K562 (cell line): ENCODE results near the gene RNF41. TPM values are rescaled to one million over a fixed set of nuclear protein-coding genes. Genes with fewer than 3 reads are reported as not detected.

Experiments used
- CBX8 ChIP-seq: fragments of 200-600 bp; sonication (generic); IDR thresholded peaks from 2 replicates; pipeline ENCODE4 v1.6.1; 2012; ENCODE audit warnings: borderline replicate concordance, mixed run types, low read depth, mild to moderate bottlenecking, moderate library complexity, mixed read lengths, low read length, control low read depth, inconsistent platforms; ENCODE audit not compliant: poor library complexity, severe bottlenecking; ENCODE audit errors: extremely low read depth
- CREB5 ChIP-seq: fragments of 250-450 bp; sonication (Bioruptor Pico); IDR thresholded peaks from 2 replicates; pipeline ENCODE4 v1.5.0; 2020; ENCODE audit warnings: mild to moderate bottlenecking
- ETV1 ChIP-seq: fragments of 450-650 bp; conservative IDR thresholded peaks from 2 replicates; pipeline ENCODE4 v1.6.1; 2016; ENCODE audit warnings: missing genetic modification characterization, control low read depth, low read depth, missing compliant biosample characterization
- IFI16 ChIP-seq: fragments of 250-450 bp; sonication (Bioruptor Pico); IDR thresholded peaks from 2 replicates; pipeline ENCODE4 v2.1.2; 2022; ENCODE audit warnings: mild to moderate bottlenecking, inconsistent platforms
- IRF2 ChIP-seq: sonication (generic); formaldehyde crosslinking; IDR thresholded peaks from 2 replicates; pipeline ENCODE4 v1.8.1; 2022; ENCODE audit warnings: mild to moderate bottlenecking, missing genetic modification reagents
- MCM2 ChIP-seq: fragments of 450-650 bp; IDR thresholded peaks from 2 replicates; pipeline ENCODE4 v1.6.1; 2017; ENCODE audit warnings: low read depth, mild to moderate bottlenecking
- MED1 ChIP-seq: sonication (generic); formaldehyde crosslinking; IDR thresholded peaks from 2 replicates; pipeline ENCODE4 v1.8.1; 2023; ENCODE audit warnings: missing genetic modification reagents, borderline replicate concordance
- NFE2L1 ChIP-seq: fragments of 450-650 bp; IDR thresholded peaks from 2 replicates; pipeline ENCODE4 v1.6.1; 2016; ENCODE audit warnings: missing genetic modification characterization, low read depth, mild to moderate bottlenecking, missing compliant biosample characterization, moderate library complexity, borderline replicate concordance
- OTX1 ChIP-seq: fragments of 450-650 bp; formaldehyde crosslinking; IDR thresholded peaks from 2 replicates; pipeline ENCODE4 v1.4.0; 2022; ENCODE audit warnings: mild to moderate bottlenecking
- PTRF ChIP-seq: fragments of 450-650 bp; IDR thresholded peaks from 2 replicates; pipeline ENCODE4 v1.6.1; 2016; ENCODE audit warnings: mild to moderate bottlenecking, missing genetic modification characterization, missing compliant biosample characterization
- RBM22 ChIP-seq: fragments of 200-400 bp; formaldehyde crosslinking; IDR thresholded peaks from 2 replicates; pipeline ENCODE4 v1.6.1; 2018; ENCODE audit warnings: low read length, low read depth; ENCODE audit not compliant: poor library complexity, severe bottlenecking
- SAP30 ChIP-seq: fragments of 200-600 bp; sonication (generic); IDR thresholded peaks from 2 replicates; pipeline ENCODE4 v1.6.1; 2012; ENCODE audit warnings: borderline replicate concordance, low read depth, mild to moderate bottlenecking, moderate library complexity, low read length, control low read depth, inconsistent platforms; ENCODE audit not compliant: insufficient read depth, poor library complexity, severe bottlenecking
- SREBF1 ChIP-seq: fragments of 150-350 bp; IDR thresholded peaks from 2 replicates; pipeline ENCODE4 v1.6.1; 2014; ENCODE audit warnings: antibody characterized with exemption, low read depth, low read length, borderline replicate concordance
- TFAM ChIP-seq: fragments of 250-450 bp; sonication (Bioruptor Pico); conservative IDR thresholded peaks from 2 replicates; pipeline ENCODE4 v1.5.0; 2021; ENCODE audit warnings: mild to moderate bottlenecking, moderate library complexity
- TOE1 ChIP-seq, 2 experiments: fragments of 450-650 bp in 1 of 2; sonication (generic) in 1 of 2; formaldehyde crosslinking in 1 of 2; IDR thresholded peaks; 2 replicates each; pipeline versions ENCODE4 v1.7.1 to v1.8.0; 2016 to 2022; ENCODE audit warnings: borderline replicate concordance in 2 of 2, mild to moderate bottlenecking in 2 of 2, antibody characterized with exemption in 1 of 2, inconsistent platforms in 1 of 2, low read depth in 1 of 2, missing genetic modification reagents in 1 of 2, moderate library complexity in 1 of 2
- TSC22D4 ChIP-seq: fragments of 450-650 bp; IDR thresholded peaks from 2 replicates; pipeline ENCODE4 v1.6.1; 2016; ENCODE audit warnings: missing genetic modification characterization, missing biosample characterization, control low read depth
- U2AF2 ChIP-seq: fragments of 200-400 bp; formaldehyde crosslinking; optimal IDR thresholded peaks from 2 replicates; pipeline ENCODE3; 2017; ENCODE audit warnings: low read depth, mild to moderate bottlenecking, low read length
- WHSC1 ChIP-seq: IDR thresholded peaks from one replicate; pipeline ENCODE4 v1.6.1; 2012; ENCODE audit warnings: low read length, control low read depth, inconsistent platforms
- ZBTB7A ChIP-seq: IDR thresholded peaks from 2 replicates; pipeline ENCODE4 v1.6.1; 2011; ENCODE audit warnings: low read depth, mild to moderate bottlenecking, low read length, moderate library complexity, borderline replicate concordance; ENCODE audit not compliant: control insufficient read depth
- ZNF518B ChIP-seq: fragments of 250-450 bp; sonication (Bioruptor Pico); IDR thresholded peaks from 2 replicates; pipeline ENCODE4 v1.5.0; 2021; ENCODE audit warnings: mild to moderate bottlenecking, moderate library complexity
- ZNF589 ChIP-seq: fragments of 200-800 bp; sonication (Bioruptor generic); IDR thresholded peaks from 2 replicates; pipeline ENCODE4 v1.6.1; 2016; ENCODE audit warnings: low read depth, missing genetic modification characterization, missing compliant biosample characterization
- polyA plus RNA-seq, 8 experiments: library from polyadenylated mRNA; depleted of rRNA in 4 of 8; stranded (reverse) in 5 of 8; unstranded in 3 of 8; fragments of >200 nt; fragmentation: Nextera tagmentation in 2 of 8; fragmentation: Illumina TruSeq in 1 of 8; extraction: Ambion mirVana in 2 of 8; extraction: Trizol in 1 of 8; gene quantifications; 2 replicates each; pipeline versions ENCODE4 v1.2.1 to v1.2.3, GENCODE V29; 2011 to 2014; ENCODE audit warnings: inconsistent platforms in 1 of 8, missing spikeins in 1 of 8
- total RNA-seq, 7 experiments: library from RNA; depleted of rRNA in 6 of 7; stranded (reverse); fragments of >200 nt in 6 of 7; fragmentation: Illumina TruSeq in 2 of 7; extraction: Trizol in 2 of 7; gene quantifications; 2 replicates each; pipeline versions ENCODE4 v1.2.1 to v1.2.3, GENCODE V29; 2011 to 2021; ENCODE audit warnings: low replicate concordance in 1 of 7

The RNF41 gene
- total and polyA plus RNA-seq, 9 of the 15 experiments (the other 6 are each of a cell fraction or from before 2014, with no cell fraction given) = 28.2 to 46.8 (median 33.8) TPM

- TF ChIP-seq MCM2 (no peak), MED1 (CRISPR knock-in tag) (no peak), IRF2 (CRISPR knock-in tag) (no peak), TSC22D4 (tag) (no peak), PTRF (no peak), IFI16 (no peak), TFAM (CRISPR knock-in tag) (no peak), OTX1 (CRISPR knock-in tag) (no peak), CBX8 (no peak), SREBF1 (no peak), ZNF589 (no peak), WHSC1 (no peak), ZBTB7A (peak; percentile 100), ZNF518B (CRISPR knock-in tag) (no peak), NFE2L1 (no peak), SAP30 (peak; percentile 30), CREB5 (CRISPR knock-in tag) (no peak), ETV1 (peak; percentile 85), U2AF2 (no peak), TOE1 (IDR thresholded peaks at IDR 0.05; ENCODE audit: borderline replicate concordance) (peak; percentile 73; the same call in 1 of the 2 replicates), TOE1 (CRISPR knock-in tag; IDR thresholded peaks at IDR 0.05; ENCODE audit: borderline replicate concordance, low read depth) (0 out of 2 replicates have a peak, but pooled peaks have one; percentile 21), RBM22 (no peak)
Measured at GRCh38 chr12:56224102-56224701, 2.5 kb upstream of the RNF41 start, which contains the start of gene NABP2 (continued).
